OCI-LY1 (cell line): ENCODE results near the gene CCDC88B.
A peak's percentile ranks its signal among the peaks of the same experiment; 100 is the strongest.

Experiments
- H2AFZ ChIP-seq: fragments of 200-600 bp; sonication (generic), shearing (Covaris generic); 2 replicates; pipeline ENCODE4 v1.6.0; 2014; ENCODE audit warnings: antibody characterized with exemption, mild to moderate bottlenecking, low read length
- H3F3A ChIP-seq: fragments of 200-600 bp; sonication (generic), shearing (Covaris generic); 2 replicates; pipeline ENCODE4 v1.6.0; 2014; ENCODE audit warnings: mild to moderate bottlenecking, antibody characterized with exemption, low read length, moderate library complexity; ENCODE audit not compliant: insufficient read depth
- H3K27ac ChIP-seq: fragments of 200-600 bp; sonication (generic); 2 replicates; pipeline ENCODE4 v1.5.1; 2014; ENCODE audit warnings: low read length, mixed run types, mild to moderate bottlenecking, low read depth; ENCODE audit not compliant: poor library complexity, severe bottlenecking
- H3K27me3 ChIP-seq: fragments of 200-600 bp; sonication (generic); 2 replicates; pipeline ENCODE4 v1.6.0; 2014; ENCODE audit warnings: antibody characterized with exemption, mild to moderate bottlenecking, low read length, moderate library complexity; ENCODE audit not compliant: insufficient read depth
- H3K36me3 ChIP-seq: fragments of 200-600 bp; sonication (generic); 2 replicates; pipeline ENCODE4 v1.6.1; 2014; ENCODE audit warnings: mild to moderate bottlenecking, antibody characterized with exemption, low read length, moderate library complexity, mixed read lengths; ENCODE audit not compliant: insufficient read depth
- H3K4me1 ChIP-seq: fragments of 200-600 bp; sonication (generic); 2 replicates; pipeline ENCODE4 v1.5.1; 2014; ENCODE audit warnings: mild to moderate bottlenecking, low read length, moderate library complexity; ENCODE audit not compliant: insufficient read depth, severe bottlenecking
- H3K4me2 ChIP-seq: fragments of 200-600 bp; sonication (generic), shearing (Covaris generic); 2 replicates; pipeline ENCODE4 v1.6.1; 2014; ENCODE audit warnings: low read length
- H3K4me3 ChIP-seq: fragments of 200-600 bp; sonication (generic); 2 replicates; pipeline ENCODE4 v1.5.1; 2014; ENCODE audit warnings: low read length, low read depth, mild to moderate bottlenecking, mixed read lengths; ENCODE audit not compliant: poor library complexity, severe bottlenecking
- H3K79me2 ChIP-seq: fragments of 200-600 bp; shearing (Covaris generic); 2 replicates; pipeline ENCODE4 v1.6.1; 2016; ENCODE audit warnings: mixed run types, low read length, mixed read lengths; ENCODE audit not compliant: insufficient read depth
- H3K9ac ChIP-seq: fragments of 200-600 bp; sonication (generic), shearing (Covaris generic); 2 replicates; pipeline ENCODE4 v1.6.1; 2014; ENCODE audit warnings: mild to moderate bottlenecking, low read length, mixed read lengths
- H3K9me2 ChIP-seq: fragments of 200-600 bp; sonication (generic), shearing (Covaris generic); 2 replicates; pipeline ENCODE4 v1.6.1; 2014; ENCODE audit warnings: low read depth, mild to moderate bottlenecking, low read length, mixed read lengths
- H3K9me3 ChIP-seq: fragments of 200-600 bp; shearing (Covaris generic); 2 replicates; pipeline ENCODE4 v1.6.1; 2014; ENCODE audit warnings: low read length, mixed read lengths
- H4K20me1 ChIP-seq: fragments of 200-600 bp; sonication (generic), shearing (Covaris generic); 2 replicates; pipeline ENCODE4 v1.6.0; 2016; ENCODE audit warnings: mild to moderate bottlenecking, low read length; ENCODE audit not compliant: insufficient read depth
- EZH2 ChIP-seq: fragments of 200-600 bp; sonication (generic), shearing (Covaris generic); IDR thresholded peaks from 2 replicates; pipeline ENCODE4 v1.8.0; 2017; ENCODE audit warnings: borderline replicate concordance, mixed run types, mild to moderate bottlenecking, antibody characterized with exemption, low read length, moderate library complexity, mixed read lengths
- TF ChIP-seq, protein P1 (sequence below): fragments of 200-600 bp; sonication (generic), shearing (Covaris generic); IDR thresholded peaks from 2 replicates; pipeline ENCODE4 v1.5.1; 2017; ENCODE audit warnings: mild to moderate bottlenecking, antibody characterized with exemption, low read length, moderate library complexity, mixed read lengths

Gene CCDC88B

DNA sequence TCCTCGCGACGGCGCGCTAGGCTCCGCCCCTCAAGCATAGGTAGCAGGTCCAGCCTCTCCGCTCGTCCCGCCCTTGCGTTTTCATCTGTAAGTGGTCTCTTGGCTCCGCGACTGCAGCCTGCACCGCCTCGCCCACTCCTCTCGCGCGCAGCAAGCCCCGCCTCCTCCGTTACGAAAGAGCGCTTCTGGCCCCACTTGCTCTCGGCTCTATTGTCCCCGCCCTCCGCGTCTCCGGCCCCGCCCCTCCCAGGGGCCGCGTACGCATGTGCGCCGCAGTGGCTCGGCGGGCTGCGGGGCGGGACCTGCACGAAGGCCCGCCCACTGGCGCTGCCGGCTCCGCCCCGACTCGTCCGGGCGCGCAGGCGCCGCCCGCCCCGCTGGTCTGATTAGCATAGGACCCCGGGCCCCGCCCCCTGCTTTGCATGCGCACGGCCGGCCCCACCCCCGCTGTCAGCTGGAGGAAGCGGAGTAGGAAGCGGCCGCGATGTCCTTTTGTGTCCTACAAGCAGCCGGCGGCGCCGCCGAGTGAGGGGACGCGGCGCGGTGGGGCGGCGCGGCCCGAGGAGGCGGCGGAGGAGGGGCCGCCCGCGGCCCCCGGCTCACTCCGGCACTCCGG is 34.8 kb upstream of the CCDC88B start, which contains the start of gene ESRRA:
Gene ESRRA (plus strand): TSS at position 450 of the 616 bp plus-strand sequence. CDS start 1,656 bp downstream, outside the sequence.
- Histone ChIP-seq H3K9ac (peak within 1 kb of the TSS; percentile 95), H3K27me3 (no peaks in the 10 kb centered on the region; the same call in 1 of the 2 replicates), H3K9me3 (no peaks in the 10 kb centered on the region), H4K20me1 (no peaks in the 10 kb centered on the region), H2AFZ (no peak within 1 kb of the TSS), H3K9me2 (no peaks in the 10 kb centered on the region), H3K4me2 (peak within 1 kb of the TSS; percentile 94), H3K4me3 (peak within 1 kb of the TSS; percentile 77), H3K79me2 (peaks cover 10% of the 10 kb centered on the region), H3K36me3 (peaks cover 9% of the 10 kb centered on the region; the same call in 1 of the 2 replicates), H3K4me1 (peaks cover 27% of the 10 kb centered on the region), H3F3A (no peaks in the 10 kb centered on the region), H3K27ac (peak within 1 kb of the TSS; percentile 95)
- TF ChIP-seq, protein P1, sequence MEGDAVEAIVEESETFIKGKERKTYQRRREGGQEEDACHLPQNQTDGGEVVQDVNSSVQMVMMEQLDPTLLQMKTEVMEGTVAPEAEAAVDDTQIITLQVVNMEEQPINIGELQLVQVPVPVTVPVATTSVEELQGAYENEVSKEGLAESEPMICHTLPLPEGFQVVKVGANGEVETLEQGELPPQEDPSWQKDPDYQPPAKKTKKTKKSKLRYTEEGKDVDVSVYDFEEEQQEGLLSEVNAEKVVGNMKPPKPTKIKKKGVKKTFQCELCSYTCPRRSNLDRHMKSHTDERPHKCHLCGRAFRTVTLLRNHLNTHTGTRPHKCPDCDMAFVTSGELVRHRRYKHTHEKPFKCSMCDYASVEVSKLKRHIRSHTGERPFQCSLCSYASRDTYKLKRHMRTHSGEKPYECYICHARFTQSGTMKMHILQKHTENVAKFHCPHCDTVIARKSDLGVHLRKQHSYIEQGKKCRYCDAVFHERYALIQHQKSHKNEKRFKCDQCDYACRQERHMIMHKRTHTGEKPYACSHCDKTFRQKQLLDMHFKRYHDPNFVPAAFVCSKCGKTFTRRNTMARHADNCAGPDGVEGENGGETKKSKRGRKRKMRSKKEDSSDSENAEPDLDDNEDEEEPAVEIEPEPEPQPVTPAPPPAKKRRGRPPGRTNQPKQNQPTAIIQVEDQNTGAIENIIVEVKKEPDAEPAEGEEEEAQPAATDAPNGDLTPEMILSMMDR, result no peak
- TF ChIP-seq EZH2, result no peak

DNA sequence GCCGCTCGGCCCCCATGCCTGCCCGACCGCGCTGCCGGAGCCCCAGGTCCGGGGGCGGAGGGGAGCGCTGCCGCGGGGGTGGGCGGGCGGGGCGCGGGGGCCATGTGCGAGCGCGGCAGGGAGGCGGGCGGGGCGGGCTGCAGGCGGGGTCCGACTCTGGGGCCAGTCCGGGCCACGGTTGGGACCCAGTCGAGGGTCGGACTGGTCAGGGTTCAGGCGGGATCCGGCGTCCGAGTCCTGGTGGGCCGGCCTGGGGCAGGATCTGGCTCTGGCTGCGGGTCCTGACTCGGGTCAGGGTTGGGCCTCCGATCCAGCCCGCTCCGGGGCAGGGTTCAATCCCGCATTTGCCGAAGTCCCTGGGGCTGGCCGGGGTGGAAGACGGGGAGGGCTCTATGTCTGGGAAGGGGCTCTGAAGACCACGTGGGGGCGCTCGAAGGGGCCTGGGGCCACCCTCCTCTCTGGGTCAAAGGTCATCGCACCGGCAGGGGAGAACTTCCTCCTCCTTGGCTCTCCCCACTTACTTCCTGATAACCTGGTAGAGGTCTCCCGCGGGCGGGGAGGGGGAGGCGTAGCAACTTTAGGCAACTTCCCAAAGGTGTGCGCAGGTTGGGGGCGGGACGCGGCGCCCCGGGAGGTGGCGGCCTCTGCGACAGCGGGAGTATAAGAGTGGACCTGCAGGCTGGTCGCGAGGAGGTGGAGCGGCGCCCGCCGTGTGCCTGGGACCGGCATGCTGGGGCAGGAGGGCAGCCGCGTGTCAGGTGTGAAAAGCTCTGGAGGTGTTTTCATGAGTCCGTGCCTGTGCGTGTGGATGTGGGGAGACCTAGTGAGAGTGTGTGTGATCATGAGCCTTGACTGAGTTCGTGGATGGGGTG is 34.1 kb upstream of the CCDC88B start:
- TF ChIP-seq, protein P1, result peak; percentile 65
- TF ChIP-seq EZH2, result no peak
- Histone ChIP-seq H2AFZ (no peak overlapping the region), H3K4me1 (peaks cover 20% of the 10 kb centered on the region)

GRCh38 chr11:64306563-64306875 is 33.5 kb upstream of the CCDC88B start:
- H4K20me1 ChIP-seq, result no peaks in the 10 kb centered on the region
- peaks cover 19% of the 10 kb centered on the region for H3K4me1 ChIP-seq
- H3K27ac ChIP-seq, result peak overlapping the region; percentile 4
- no peaks in the 10 kb centered on the region for H3K9me3 ChIP-seq
- no peaks in the 10 kb centered on the region for H3K9me2 ChIP-seq
- H3K36me3 ChIP-seq, result peaks cover 16% of the 10 kb centered on the region; the same call in 1 of the 2 replicates
- no peak overlapping the region for H2AFZ ChIP-seq
- peak overlapping the region; percentile 92 for H3K9ac ChIP-seq
- TF ChIP-seq, protein P1, result no peak
- no peak for TF ChIP-seq EZH2
- H3K79me2 ChIP-seq, result peaks cover 10% of the 10 kb centered on the region
- H3F3A ChIP-seq, result no peaks in the 10 kb centered on the region
- peak overlapping the region; percentile 70 for H3K4me3 ChIP-seq
- H3K4me2 ChIP-seq, result peak overlapping the region; percentile 94
- H3K27me3 ChIP-seq, result no peaks in the 10 kb centered on the region

More for the DNA sequence above, 34.1 kb upstream of the CCDC88B start:
- Histone ChIP-seq H3K27me3 (no peaks in the 10 kb centered on the region), H3K36me3 (peaks cover 14% of the 10 kb centered on the region; the same call in 1 of the 2 replicates), H3K27ac (peak overlapping the region; percentile 4), H3K79me2 (peaks cover 10% of the 10 kb centered on the region), H3K4me2 (peak overlapping the region; percentile 94), H4K20me1 (no peaks in the 10 kb centered on the region), H3F3A (no peaks in the 10 kb centered on the region), H3K9me2 (no peaks in the 10 kb centered on the region), H3K4me3 (peak overlapping the region; percentile 70), H3K9me3 (no peaks in the 10 kb centered on the region), H3K9ac (peak overlapping the region; percentile 92)
